ENCODE data around the gene GRK5.
A peak's percentile ranks its signal among the peaks of the same experiment; 100 is the strongest.

GRK5 gene

GRCh38 chr10:119341459-119342301, 134.3 kb downstream of the GRK5 start:
- DNase-seq (ENCODE audit: low read depth in 2 of 2): peak; percentile 22 to 40

- no peak for DNase-seq (ENCODE audit: low read depth in 2 of 2)
Measured at GRCh38 chr10:119342335-119342734, 135.0 kb downstream of the GRK5 start.

- DNase-seq (ENCODE audit: low read depth in 2 of 2): no peak
Measured at GRCh38 chr10:119343011-119343601, 135.7 kb downstream of the GRK5 start.

GRCh38 chr10:119344381-119344780, 137.0 kb downstream of the GRK5 start:
- DNase-seq (ENCODE audit: low read depth in 2 of 2): no peak

- DNase-seq (ENCODE audit: low read depth in 2 of 2): no peak
Measured at GRCh38 chr10:119346095-119346832, 138.9 kb downstream of the GRK5 start.

- DNase-seq (ENCODE audit: low read depth in 2 of 2): no peak
Measured at GRCh38 chr10:119347181-119347974, 140.0 kb downstream of the GRK5 start.

- DNase-seq (ENCODE audit: low read depth in 2 of 2): no peak
Measured at GRCh38 chr10:119348106-119348505, 140.7 kb downstream of the GRK5 start.

GRCh38 chr10:119348516-119349240, 141.3 kb downstream of the GRK5 start:
- DNase-seq (ENCODE audit: low read depth in 2 of 2): no peak

- no peak for DNase-seq (ENCODE audit: low read depth in 2 of 2)
Measured at GRCh38 chr10:119349341-119349740, 142.0 kb downstream of the GRK5 start.

- no peak for DNase-seq (ENCODE audit: low read depth in 2 of 2)
Measured at GRCh38 chr10:119349937-119350501, 142.6 kb downstream of the GRK5 start.

GRCh38 chr10:119350502-119351097, 143.2 kb downstream of the GRK5 start:
- no peak for DNase-seq (ENCODE audit: low read depth in 2 of 2)

- DNase-seq (ENCODE audit: low read depth in 2 of 2): no peak
Measured at GRCh38 chr10:119351189-119351588, 143.8 kb downstream of the GRK5 start.

GRCh38 chr10:119352042-119352441, 144.7 kb downstream of the GRK5 start:
- no peak for DNase-seq (ENCODE audit: low read depth in 2 of 2)

GRCh38 chr10:119352807-119353206, 145.4 kb downstream of the GRK5 start:
- DNase-seq (ENCODE audit: low read depth in 2 of 2): no peak

GRCh38 chr10:119353421-119353820, 146.1 kb downstream of the GRK5 start:
- no peak for DNase-seq (ENCODE audit: low read depth in 2 of 2)

- no peak for DNase-seq (ENCODE audit: low read depth in 2 of 2)
Measured at GRCh38 chr10:119355930-119356329, 148.6 kb downstream of the GRK5 start.

- no peak for DNase-seq (ENCODE audit: low read depth in 2 of 2)
Measured at GRCh38 chr10:119357412-119358151, 150.2 kb downstream of the GRK5 start.

- no peak for DNase-seq (ENCODE audit: low read depth in 2 of 2)
Measured at GRCh38 chr10:119358152-119358512, 150.8 kb downstream of the GRK5 start.

GRCh38 chr10:119358567-119358966, 151.2 kb downstream of the GRK5 start:
- DNase-seq (ENCODE audit: low read depth in 2 of 2): no peak

- DNase-seq (ENCODE audit: low read depth in 2 of 2): no peak
Measured at GRCh38 chr10:119359025-119359424, 151.7 kb downstream of the GRK5 start.
